ENCODE measurements around the gene XPO1. TPM values are rescaled to one million over a fixed set of nuclear protein-coding genes. Genes with fewer than 3 reads are reported as not detected.
"Not testable (repeated sequence)": the region's sequence is repeated elsewhere in the genome, so short reads cannot be mapped to it uniquely, and the experiment has no call there.

XPO1 gene
- total RNA-seq, 1 donor from 2014 or later: 871 TPM

GRCh38 chr2:61536572-61537276 is 1.4 kb downstream of the XPO1 start:
- FAIRE-seq: no peak
- peak; percentile 41 to 66 for DNase-seq (ENCODE audit: low spot score in 2 of 2)

GRCh38 chr2:61536180-61536571 is 2.0 kb downstream of the XPO1 start:
- no peak for FAIRE-seq
- no peak for DNase-seq (ENCODE audit: low spot score in 2 of 2)

GRCh38 chr2:61535449-61535848 is 2.7 kb downstream of the XPO1 start:
- no peak for DNase-seq (ENCODE audit: low spot score in 2 of 2)
- no peak for FAIRE-seq

- DNase-seq (ENCODE audit: low spot score in 2 of 2) (no peak), FAIRE-seq (no peak)
Observed at GRCh38 chr2:61534926-61535325, 3.2 kb downstream of the XPO1 start.

- peak; percentile 72 for FAIRE-seq
- no peak for DNase-seq (ENCODE audit: low spot score in 2 of 2)
Observed at GRCh38 chr2:61530749-61531148, 7.4 kb downstream of the XPO1 start.

GRCh38 chr2:61529944-61530735 is 8.0 kb downstream of the XPO1 start:
- FAIRE-seq: no peak
- DNase-seq (ENCODE audit: low spot score in 2 of 2): no peak

- DNase-seq (ENCODE audit: low spot score in 2 of 2) (no peak), FAIRE-seq (no peak)
Observed at GRCh38 chr2:61520261-61520660, 17.9 kb downstream of the XPO1 start.

- FAIRE-seq (no peak), DNase-seq (ENCODE audit: low spot score in 2 of 2) (no peak)
Observed at GRCh38 chr2:61512768-61513398, 25.3 kb downstream of the XPO1 start.

- no peak for DNase-seq (ENCODE audit: low spot score in 2 of 2)
- FAIRE-seq: no peak
Observed at GRCh38 chr2:61510674-61511671, 27.2 kb downstream of the XPO1 start.

GRCh38 chr2:61504949-61505348 is 33.2 kb downstream of the XPO1 start:
- DNase-seq (ENCODE audit: low spot score in 2 of 2) (no peak), FAIRE-seq (no peak)

- no peak for DNase-seq (ENCODE audit: low spot score in 2 of 2)
- FAIRE-seq: no peak
Observed at GRCh38 chr2:61499060-61499459, 39.1 kb downstream of the XPO1 start.

- FAIRE-seq (no peak), DNase-seq (ENCODE audit: low spot score in 2 of 2) (no peak)
Observed at GRCh38 chr2:61493523-61493942, 44.6 kb downstream of the XPO1 start.

GRCh38 chr2:61492476-61492875 is 45.7 kb downstream of the XPO1 start:
- no peak for DNase-seq (ENCODE audit: low spot score in 2 of 2)
- no peak for FAIRE-seq

GRCh38 chr2:61485281-61485680 is 52.9 kb downstream of the XPO1 start:
- DNase-seq (ENCODE audit: low spot score in 2 of 2) (no peak), FAIRE-seq (no peak)

- FAIRE-seq (no peak), DNase-seq (ENCODE audit: low spot score in 2 of 2) (no peak)
Observed at GRCh38 chr2:61478086-61478485, 60.1 kb downstream of the XPO1 start.

- DNase-seq (ENCODE audit: low spot score in 2 of 2); FAIRE-seq: not testable (repeated sequence)
Observed at GRCh38 chr2:61476929-61477589, 61.1 kb downstream of the XPO1 start.

GRCh38 chr2:61471905-61472805 is 66.0 kb downstream of the XPO1 start:
- peak in 1 of 2 donors; percentile 32 for DNase-seq (ENCODE audit: low spot score in 2 of 2)
- FAIRE-seq: no peak

Measured in frontal cortex (tissue), 4 donors.